ENCODE results near the gene UBC. TPM values are rescaled to one million over a fixed set of nuclear protein-coding genes. Genes with fewer than 3 reads are reported as not detected.

The UBC gene
- total RNA-seq, 2 donors from 2014 or later: 955 to 1,030 TPM

DNA sequence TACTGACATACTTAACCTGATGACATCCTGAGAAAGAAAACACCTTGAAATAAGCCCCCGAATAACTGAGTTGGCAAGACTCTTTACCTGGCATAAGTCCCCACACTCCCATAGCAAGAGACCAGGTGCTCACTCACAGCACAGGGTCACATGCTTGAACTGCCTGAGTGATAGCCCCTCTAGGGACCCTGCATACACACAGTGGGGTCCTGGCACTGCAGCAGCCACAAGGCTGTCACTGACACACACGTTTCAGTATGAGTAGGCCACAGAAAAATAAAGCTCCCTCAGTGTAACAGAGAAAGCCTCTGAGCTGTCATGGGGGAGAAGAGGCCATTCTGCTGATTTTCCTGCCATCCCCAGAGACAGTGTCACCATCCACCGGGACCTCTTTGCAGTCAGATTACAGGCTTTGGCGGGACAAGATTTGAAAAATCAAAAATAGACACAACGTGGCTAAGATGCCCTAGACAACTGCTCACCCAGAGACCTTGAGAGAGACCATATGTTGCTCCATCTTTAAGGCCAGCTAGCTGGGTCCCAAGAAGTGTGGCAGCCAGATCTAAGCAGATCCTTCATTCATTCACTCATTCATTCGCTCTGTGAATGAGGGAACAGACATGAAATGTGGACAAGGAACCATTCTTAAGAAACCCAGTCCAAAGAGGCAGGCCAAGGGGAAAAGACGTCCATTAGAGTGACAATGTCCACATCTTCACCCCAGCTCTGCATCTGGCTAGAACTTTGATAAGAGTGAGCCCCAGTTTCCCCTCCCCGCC is 52.4 kb downstream of the UBC start:
- H3K4me1 Mint-ChIP-seq: no peaks in the 10 kb centered on the region
- ATAC-seq (replicated peaks): peak; percentile 22
- H3K9me3 Mint-ChIP-seq: no peaks in the 10 kb centered on the region
- H3K27ac Mint-ChIP-seq: peak overlapping the region; percentile 28
- no peaks in the 10 kb centered on the region for H3K36me3 Mint-ChIP-seq (ENCODE audit: low read depth)
- no peaks in the 10 kb centered on the region for H3K27me3 Mint-ChIP-seq
- H3K4me3 Mint-ChIP-seq: peak overlapping the region; percentile 73

Other genes with a start within 250 kb of the UBC start
- 10 to 100 TPM; 17.9 to 20.9 TPM for gene SCARB1, start 50.8 kb downstream of the UBC start, total RNA-seq
- 10 to 100 TPM; 25.0 to 48.1 TPM for gene DHX37, start 74.5 kb upstream of the UBC start, total RNA-seq
- gene BRI3BP, start 79.0 kb upstream of the UBC start, total RNA-seq: 10 to 100 TPM; 14.8 to 29.3 TPM
- gene AACS, start 150.8 kb upstream of the UBC start, total RNA-seq: 10 to 100 TPM; 23.2 to 24.6 TPM

Data from activated T-helper 17 cell treated with anti-CD3 and anti-CD28 coated beads, Interleukin-2, amount 50 U/mL, for 72 hours (primary cell).